ENCODE data around the gene A3GALT2.

DNA sequence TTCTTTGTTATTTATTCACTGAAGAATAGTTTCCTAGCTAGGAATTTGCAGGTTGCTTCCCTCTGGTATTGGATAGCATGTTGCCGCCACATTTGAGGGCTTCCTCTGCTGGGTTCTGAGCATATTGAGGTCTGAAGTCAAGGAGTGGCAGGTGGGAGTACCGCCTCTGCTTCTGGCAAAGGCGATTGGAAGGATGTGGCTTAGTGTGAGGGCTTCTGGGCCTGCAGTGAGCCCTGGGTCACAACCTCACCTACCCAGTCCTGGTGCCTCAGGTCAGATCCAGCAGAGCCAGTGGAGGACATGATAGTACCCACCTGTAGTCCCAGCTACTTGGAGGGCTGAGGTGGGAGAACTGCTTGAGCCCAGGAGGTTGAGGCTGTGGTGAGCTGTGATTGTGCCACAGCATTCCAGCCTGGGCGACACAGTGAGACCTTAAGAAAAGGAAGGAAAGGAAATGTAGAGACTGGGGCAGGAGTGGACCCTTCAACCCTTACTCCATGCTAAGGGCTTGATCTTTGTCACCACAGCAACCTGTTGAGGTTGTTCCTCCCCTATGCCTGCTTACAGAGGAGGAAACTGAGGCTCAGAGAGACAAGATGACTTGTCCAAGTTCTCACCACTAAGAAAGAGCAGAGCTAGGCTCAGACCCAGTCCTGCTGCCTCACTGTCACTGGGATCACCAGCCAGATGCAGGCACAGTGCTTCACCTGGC is 22.8 kb downstream of the A3GALT2 start:
- TF ChIP-seq, protein P1, sequence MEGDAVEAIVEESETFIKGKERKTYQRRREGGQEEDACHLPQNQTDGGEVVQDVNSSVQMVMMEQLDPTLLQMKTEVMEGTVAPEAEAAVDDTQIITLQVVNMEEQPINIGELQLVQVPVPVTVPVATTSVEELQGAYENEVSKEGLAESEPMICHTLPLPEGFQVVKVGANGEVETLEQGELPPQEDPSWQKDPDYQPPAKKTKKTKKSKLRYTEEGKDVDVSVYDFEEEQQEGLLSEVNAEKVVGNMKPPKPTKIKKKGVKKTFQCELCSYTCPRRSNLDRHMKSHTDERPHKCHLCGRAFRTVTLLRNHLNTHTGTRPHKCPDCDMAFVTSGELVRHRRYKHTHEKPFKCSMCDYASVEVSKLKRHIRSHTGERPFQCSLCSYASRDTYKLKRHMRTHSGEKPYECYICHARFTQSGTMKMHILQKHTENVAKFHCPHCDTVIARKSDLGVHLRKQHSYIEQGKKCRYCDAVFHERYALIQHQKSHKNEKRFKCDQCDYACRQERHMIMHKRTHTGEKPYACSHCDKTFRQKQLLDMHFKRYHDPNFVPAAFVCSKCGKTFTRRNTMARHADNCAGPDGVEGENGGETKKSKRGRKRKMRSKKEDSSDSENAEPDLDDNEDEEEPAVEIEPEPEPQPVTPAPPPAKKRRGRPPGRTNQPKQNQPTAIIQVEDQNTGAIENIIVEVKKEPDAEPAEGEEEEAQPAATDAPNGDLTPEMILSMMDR (IDR thresholded peaks at IDR 0.05): no peak
- no peak for TF ChIP-seq EZH2phosphoT487 (IDR thresholded peaks at IDR 0.05)
